Liver (tissue), 9 donors: Measurements from ENCODE around the gene WWOX. TPM values are rescaled to one million over a fixed set of nuclear protein-coding genes. Genes with fewer than 3 reads are reported as not detected.

Source experiments
- DNase-seq: peaks from one replicate; pipeline ENCODE4 v3.0.0-alpha.2; 2017; ENCODE audit warnings: low spot score
- H3K27ac ChIP-seq, 2 donors: one replicate each; pipeline ENCODE4 v1.7.0; 2013; ENCODE audit warnings: inconsistent platforms in 2 of 2, low read length in 2 of 2, control low read depth in 1 of 2, low read depth in 1 of 2, mild to moderate bottlenecking in 1 of 2
- H3K27me3 ChIP-seq, 4 donors: one replicate each; pipeline versions ENCODE4 v1.6.1 to v1.7.0; 2013; ENCODE audit warnings: low read length in 3 of 4, inconsistent platforms in 1 of 4, mild to moderate bottlenecking in 1 of 4, moderate library complexity in 1 of 4; ENCODE audit not compliant: control insufficient read depth in 4 of 4, insufficient read depth in 4 of 4
- H3K36me3 ChIP-seq, 4 donors: one replicate each; pipeline versions ENCODE4 v1.6.1 to v1.7.0; 2013; ENCODE audit warnings: low read length in 3 of 4, mild to moderate bottlenecking in 3 of 4, low read depth in 1 of 4, moderate library complexity in 1 of 4; ENCODE audit not compliant: control insufficient read depth in 4 of 4, insufficient read depth in 3 of 4
- H3K4me1 ChIP-seq, 4 donors: one replicate each; pipeline versions ENCODE4 v1.6.1 to v1.7.0; 2013; ENCODE audit warnings: low read length in 3 of 4, mild to moderate bottlenecking in 3 of 4, moderate library complexity in 1 of 4; ENCODE audit not compliant: control insufficient read depth in 4 of 4, insufficient read depth in 4 of 4
- H3K4me3 ChIP-seq, 3 donors: one replicate each; pipeline versions ENCODE4 v1.6.1 to v1.7.0; 2013; ENCODE audit warnings: low read length in 3 of 3, control low read depth in 1 of 3, low read depth in 1 of 3, mild to moderate bottlenecking in 1 of 3
- H3K9ac ChIP-seq, 2 donors: one replicate each; pipeline ENCODE4 v1.7.0; 2013; ENCODE audit warnings: low read length in 2 of 2, mild to moderate bottlenecking in 2 of 2, moderate library complexity in 2 of 2, control low read depth in 1 of 2, low read depth in 1 of 2
- H3K9me3 ChIP-seq, 4 donors: one replicate each; pipeline versions ENCODE4 v1.6.1 to v1.7.0; 2013; ENCODE audit warnings: low read length in 3 of 4; ENCODE audit not compliant: control insufficient read depth in 4 of 4
- EGR1 ChIP-seq, 2 donors: IDR thresholded peaks; 2 replicates each; pipeline ENCODE4 v1.6.1; 2016 to 2018; ENCODE audit warnings: antibody characterized with exemption in 2 of 2, low read depth in 2 of 2
- FOXA1 ChIP-seq: IDR thresholded peaks from 2 replicates; pipeline ENCODE4 v1.6.1; 2016; ENCODE audit warnings: antibody characterized with exemption
- FOXA2 ChIP-seq: IDR thresholded peaks from 2 replicates; pipeline ENCODE4 v1.6.1; 2016; ENCODE audit warnings: antibody characterized with exemption
- GABPA ChIP-seq, 2 donors: IDR thresholded peaks in 1 of 2; conservative IDR thresholded peaks in 1 of 2; 2 replicates each; pipeline ENCODE4 v1.6.1; 2016; ENCODE audit warnings: antibody characterized with exemption in 2 of 2, mild to moderate bottlenecking in 1 of 2, moderate library complexity in 1 of 2
- HNF4A ChIP-seq, 2 donors: conservative IDR thresholded peaks; 2 replicates each; pipeline ENCODE4 v1.6.1; 2016; ENCODE audit warnings: antibody characterized with exemption in 2 of 2, mild to moderate bottlenecking in 2 of 2
- HNF4G ChIP-seq: IDR thresholded peaks from 2 replicates; pipeline ENCODE4 v1.6.1; 2016; ENCODE audit warnings: antibody characterized with exemption
- JUND ChIP-seq, 2 donors: IDR thresholded peaks; 2 replicates each; pipeline ENCODE4 v1.6.1; 2016; ENCODE audit warnings: antibody characterized with exemption in 2 of 2
- NR2F2 ChIP-seq: IDR thresholded peaks from 2 replicates; pipeline ENCODE4 v1.6.1; 2016; ENCODE audit warnings: antibody characterized with exemption
- RAD21 ChIP-seq, 2 donors: IDR thresholded peaks; 2 replicates each; pipeline ENCODE4 v1.6.1; 2016; ENCODE audit warnings: antibody characterized with exemption in 2 of 2, mild to moderate bottlenecking in 2 of 2
- RXRA ChIP-seq, 2 donors: IDR thresholded peaks; 2 replicates each; pipeline ENCODE4 v1.6.1; 2017 to 2018; ENCODE audit warnings: antibody characterized with exemption in 2 of 2, mild to moderate bottlenecking in 1 of 2
- SP1 ChIP-seq: IDR thresholded peaks from 2 replicates; pipeline ENCODE4 v1.6.1; 2018; ENCODE audit warnings: antibody characterized with exemption, mild to moderate bottlenecking
- TAF1 ChIP-seq: conservative IDR thresholded peaks from 2 replicates; pipeline ENCODE4 v1.6.1; 2016; ENCODE audit warnings: antibody characterized with exemption, mild to moderate bottlenecking
- YY1 ChIP-seq: IDR thresholded peaks from 2 replicates; pipeline ENCODE4 v1.6.1; 2016; ENCODE audit warnings: antibody characterized with exemption, mild to moderate bottlenecking
- WGBS: extraction: QIAGEN DNeasy Blood & Tissue Kit; methylation state at CpG from one replicate; pipeline ENCODE4 v1.1.7; 2013; 5-methylcytosine and 5-hydroxymethylcytosine counted together
- polyA plus RNA-seq, 2 donors: library from polyadenylated mRNA; stranded (reverse) in 1 of 2; unstranded in 1 of 2; fragments of 200-250 nt in 1 of 2; fragments of >200 nt in 1 of 2; fragmentation: Nextera tagmentation in 1 of 2; extraction: Ambion mirVana in 1 of 2; gene quantifications; one replicate each; pipeline versions ENCODE4 v1.2.1 to v1.2.3, GENCODE V29; 2013 to 2015
- total RNA-seq, 2 donors: library from RNA; depleted of rRNA; stranded (reverse); fragments of >200 nt; gene quantifications; one replicate each; pipeline ENCODE4 v1.2.3, GENCODE V29; 2014
- TF ChIP-seq, protein P1 (sequence below): fragments of 150-350 bp; IDR thresholded peaks from 2 replicates; pipeline ENCODE4 v1.5.1; 2017; ENCODE audit warnings: improper control_type of control experiment, low read depth, low read length; ENCODE audit not compliant: missing input control
- TF ChIP-seq, protein P2 (sequence below): IDR thresholded peaks from 2 replicates; pipeline ENCODE4 v1.6.1; 2016; ENCODE audit warnings: antibody characterized with exemption
- TF ChIP-seq, protein P3 (sequence below): IDR thresholded peaks from 2 replicates; pipeline ENCODE4 v1.6.1; 2016; ENCODE audit warnings: antibody characterized with exemption
- TF ChIP-seq, protein P4 (sequence below): IDR thresholded peaks from 2 replicates; pipeline ENCODE4 v1.6.1; 2016; ENCODE audit warnings: antibody characterized with exemption, mild to moderate bottlenecking
- TF ChIP-seq, protein P5 (sequence below): IDR thresholded peaks from 2 replicates; pipeline ENCODE4 v1.6.1; 2016; ENCODE audit warnings: antibody characterized with exemption
- donor health status: healthy.
- donor health status: healthy.
- donor health status: healthy.
- donor health status: healthy.
- donor health status: healthy.

The WWOX gene
- total and polyA plus RNA-seq, 4 donors, result 9.8 to 46.0 (median 15.3) TPM

DNA sequence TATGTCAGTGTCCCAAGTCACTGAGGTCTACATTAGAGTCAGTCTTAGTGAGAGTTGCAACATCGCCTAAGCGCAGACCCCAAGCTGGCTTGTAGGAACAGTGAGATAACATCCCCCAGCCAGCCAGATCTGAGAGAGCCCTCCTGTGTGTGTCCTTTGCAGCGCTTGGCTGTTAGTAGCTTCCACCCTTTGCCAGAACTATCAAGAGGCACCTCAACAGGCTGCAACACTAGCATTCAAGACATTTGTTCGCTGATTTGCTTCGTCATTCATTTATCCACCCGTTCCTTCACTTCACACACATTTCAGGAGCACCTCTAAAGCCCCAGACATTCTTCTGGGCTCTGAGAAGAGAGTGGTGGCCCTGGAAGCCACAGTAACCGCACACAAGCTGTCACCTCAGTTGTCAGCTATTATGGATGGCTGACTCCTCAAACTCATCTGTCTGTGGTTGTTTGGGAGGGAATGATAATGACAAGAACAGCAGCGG is 289.6 kb downstream of the WWOX start:
- 86% methylated on average over 8 of the region's 8 CpGs for WGBS
- no peak for DNase-seq
- H3K4me3 ChIP-seq, result no peak overlapping the region
- H3K4me1 ChIP-seq, result peaks cover 0 to 3% (median 1%) of the 10 kb centered on the region in 4 donors
- H3K9ac ChIP-seq, result no peak overlapping the region
- H3K27me3 ChIP-seq, result no peaks in the 10 kb centered on the region
- H3K27ac ChIP-seq, result no peak overlapping the region
- TF ChIP-seq, protein P1, sequence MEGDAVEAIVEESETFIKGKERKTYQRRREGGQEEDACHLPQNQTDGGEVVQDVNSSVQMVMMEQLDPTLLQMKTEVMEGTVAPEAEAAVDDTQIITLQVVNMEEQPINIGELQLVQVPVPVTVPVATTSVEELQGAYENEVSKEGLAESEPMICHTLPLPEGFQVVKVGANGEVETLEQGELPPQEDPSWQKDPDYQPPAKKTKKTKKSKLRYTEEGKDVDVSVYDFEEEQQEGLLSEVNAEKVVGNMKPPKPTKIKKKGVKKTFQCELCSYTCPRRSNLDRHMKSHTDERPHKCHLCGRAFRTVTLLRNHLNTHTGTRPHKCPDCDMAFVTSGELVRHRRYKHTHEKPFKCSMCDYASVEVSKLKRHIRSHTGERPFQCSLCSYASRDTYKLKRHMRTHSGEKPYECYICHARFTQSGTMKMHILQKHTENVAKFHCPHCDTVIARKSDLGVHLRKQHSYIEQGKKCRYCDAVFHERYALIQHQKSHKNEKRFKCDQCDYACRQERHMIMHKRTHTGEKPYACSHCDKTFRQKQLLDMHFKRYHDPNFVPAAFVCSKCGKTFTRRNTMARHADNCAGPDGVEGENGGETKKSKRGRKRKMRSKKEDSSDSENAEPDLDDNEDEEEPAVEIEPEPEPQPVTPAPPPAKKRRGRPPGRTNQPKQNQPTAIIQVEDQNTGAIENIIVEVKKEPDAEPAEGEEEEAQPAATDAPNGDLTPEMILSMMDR, result no peak
- TF ChIP-seq TAF1 (no peak), JUND (IDR thresholded peaks at IDR 0.05) (no peak), SP1 (no peak), HNF4A (conservative IDR thresholded peaks at IDR 0.05) (no peak), EGR1 (IDR thresholded peaks at IDR 0.05; ENCODE audit: low read depth in 2 of 2) (no peak), RAD21 (IDR thresholded peaks at IDR 0.05) (no peak), RXRA (IDR thresholded peaks at IDR 0.05) (no peak), NR2F2 (no peak), YY1 (no peak), GABPA (IDR thresholded peaks at IDR 0.05 in 1 of 2, conservative IDR thresholded peaks at IDR 0.05 in 1 of 2) (no peak), FOXA2 (no peak), HNF4G (no peak), FOXA1 (no peak)
- TF ChIP-seq, protein P2, sequence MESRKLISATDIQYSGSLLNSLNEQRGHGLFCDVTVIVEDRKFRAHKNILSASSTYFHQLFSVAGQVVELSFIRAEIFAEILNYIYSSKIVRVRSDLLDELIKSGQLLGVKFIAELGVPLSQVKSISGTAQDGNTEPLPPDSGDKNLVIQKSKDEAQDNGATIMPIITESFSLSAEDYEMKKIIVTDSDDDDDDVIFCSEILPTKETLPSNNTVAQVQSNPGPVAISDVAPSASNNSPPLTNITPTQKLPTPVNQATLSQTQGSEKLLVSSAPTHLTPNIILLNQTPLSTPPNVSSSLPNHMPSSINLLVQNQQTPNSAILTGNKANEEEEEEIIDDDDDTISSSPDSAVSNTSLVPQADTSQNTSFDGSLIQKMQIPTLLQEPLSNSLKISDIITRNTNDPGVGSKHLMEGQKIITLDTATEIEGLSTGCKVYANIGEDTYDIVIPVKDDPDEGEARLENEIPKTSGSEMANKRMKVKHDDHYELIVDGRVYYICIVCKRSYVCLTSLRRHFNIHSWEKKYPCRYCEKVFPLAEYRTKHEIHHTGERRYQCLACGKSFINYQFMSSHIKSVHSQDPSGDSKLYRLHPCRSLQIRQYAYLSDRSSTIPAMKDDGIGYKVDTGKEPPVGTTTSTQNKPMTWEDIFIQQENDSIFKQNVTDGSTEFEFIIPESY, result no peak
- TF ChIP-seq, protein P3, sequence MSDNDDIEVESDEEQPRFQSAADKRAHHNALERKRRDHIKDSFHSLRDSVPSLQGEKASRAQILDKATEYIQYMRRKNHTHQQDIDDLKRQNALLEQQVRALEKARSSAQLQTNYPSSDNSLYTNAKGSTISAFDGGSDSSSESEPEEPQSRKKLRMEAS, result no peak
- TF ChIP-seq, protein P4, sequence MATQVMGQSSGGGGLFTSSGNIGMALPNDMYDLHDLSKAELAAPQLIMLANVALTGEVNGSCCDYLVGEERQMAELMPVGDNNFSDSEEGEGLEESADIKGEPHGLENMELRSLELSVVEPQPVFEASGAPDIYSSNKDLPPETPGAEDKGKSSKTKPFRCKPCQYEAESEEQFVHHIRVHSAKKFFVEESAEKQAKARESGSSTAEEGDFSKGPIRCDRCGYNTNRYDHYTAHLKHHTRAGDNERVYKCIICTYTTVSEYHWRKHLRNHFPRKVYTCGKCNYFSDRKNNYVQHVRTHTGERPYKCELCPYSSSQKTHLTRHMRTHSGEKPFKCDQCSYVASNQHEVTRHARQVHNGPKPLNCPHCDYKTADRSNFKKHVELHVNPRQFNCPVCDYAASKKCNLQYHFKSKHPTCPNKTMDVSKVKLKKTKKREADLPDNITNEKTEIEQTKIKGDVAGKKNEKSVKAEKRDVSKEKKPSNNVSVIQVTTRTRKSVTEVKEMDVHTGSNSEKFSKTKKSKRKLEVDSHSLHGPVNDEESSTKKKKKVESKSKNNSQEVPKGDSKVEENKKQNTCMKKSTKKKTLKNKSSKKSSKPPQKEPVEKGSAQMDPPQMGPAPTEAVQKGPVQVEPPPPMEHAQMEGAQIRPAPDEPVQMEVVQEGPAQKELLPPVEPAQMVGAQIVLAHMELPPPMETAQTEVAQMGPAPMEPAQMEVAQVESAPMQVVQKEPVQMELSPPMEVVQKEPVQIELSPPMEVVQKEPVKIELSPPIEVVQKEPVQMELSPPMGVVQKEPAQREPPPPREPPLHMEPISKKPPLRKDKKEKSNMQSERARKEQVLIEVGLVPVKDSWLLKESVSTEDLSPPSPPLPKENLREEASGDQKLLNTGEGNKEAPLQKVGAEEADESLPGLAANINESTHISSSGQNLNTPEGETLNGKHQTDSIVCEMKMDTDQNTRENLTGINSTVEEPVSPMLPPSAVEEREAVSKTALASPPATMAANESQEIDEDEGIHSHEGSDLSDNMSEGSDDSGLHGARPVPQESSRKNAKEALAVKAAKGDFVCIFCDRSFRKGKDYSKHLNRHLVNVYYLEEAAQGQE, result no peak
- TF ChIP-seq, protein P5, sequence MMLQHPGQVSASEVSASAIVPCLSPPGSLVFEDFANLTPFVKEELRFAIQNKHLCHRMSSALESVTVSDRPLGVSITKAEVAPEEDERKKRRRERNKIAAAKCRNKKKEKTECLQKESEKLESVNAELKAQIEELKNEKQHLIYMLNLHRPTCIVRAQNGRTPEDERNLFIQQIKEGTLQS, result no peak
- H3K9me3 ChIP-seq, result peaks cover 0 to 2% (median 0%) of the 10 kb centered on the region in 4 donors
- no peaks in the 10 kb centered on the region for H3K36me3 ChIP-seq
